HCT116 (cell line): Measurements from ENCODE around the gene POP5. TPM values are rescaled to one million over a fixed set of nuclear protein-coding genes. Genes with fewer than 3 reads are reported as not detected.

ENCODE experiments used
- ATAC-seq: fragments of 200-7000 bp; cut with Tn5 transposase; 2 replicates; pipeline ENCODE4 v1.9.1; 2020; ENCODE audit warnings: mild to moderate bottlenecking, moderate library complexity
- BruUV-seq: library from RNA; stranded (reverse); fragments of 400-500 nt; replicated peaks from 2 replicates; lab custom pipeline; 2021; lab: Mats Ljungman, UMichigan
- CTCF ChIA-PET: fragments of 300-600 bp; sonication (Branson Sonifier 250); formaldehyde crosslinking; loops from one replicate; lab custom pipeline; 2021; ENCODE audit warnings: antibody characterized with exemption; lab: Charles Lee
- POLR2A ChIA-PET: fragments of 300-600, 350-600 bp; sonication (Branson Sonifier 250); formaldehyde crosslinking; loops from one replicate; lab custom pipeline; 2021; ENCODE audit warnings: antibody characterized with exemption; lab: Charles Lee
- RAD21 ChIA-PET, 2 experiments: fragments of 300-600 bp; sonication (Branson Sonifier 250); formaldehyde crosslinking; loops; one replicate each; lab custom pipeline; 2023; ENCODE audit warnings: low total read pairs in 2 of 2; ENCODE audit not compliant: uncharacterized antibody in 2 of 2, unreplicated experiment in 2 of 2, low non-redundant PET in 1 of 2; lab: Charles Lee
- DNase-seq: peaks from one replicate; pipeline ENCODE4 v3.0.0-alpha.2; 2010; ENCODE audit warnings: low read depth, low spot score
- H2AFZ ChIP-seq: fragments of 200-600 bp; shearing (Covaris generic), sonication (generic); 2 replicates; pipeline ENCODE4 v1.6.1; 2017; ENCODE audit warnings: low read depth, mixed run types, mixed read lengths, antibody characterized with exemption, low read length; ENCODE audit not compliant: poor library complexity, severe bottlenecking
- H3K27ac ChIP-seq: 2 replicates; pipeline ENCODE4 v1.5.1; 2012; ENCODE audit warnings: low read depth, low read length
- H3K27me3 ChIP-seq: fragments of 200-600 bp; sonication (generic); 2 replicates; pipeline ENCODE4 v1.6.1; 2016; ENCODE audit warnings: mixed run types, low read length, mixed read lengths; ENCODE audit not compliant: insufficient read depth
- H3K36me3 ChIP-seq, 2 experiments: fragments of 200-500 bp in 1 of 2; fragments of 200-600 bp in 1 of 2; sonication (Bioruptor generic) in 1 of 2; sonication (generic) in 1 of 2; 2 replicates each; pipeline versions ENCODE4 v1.5.1 to v1.6.1; 2014 to 2016; ENCODE audit warnings: low read length in 2 of 2, inconsistent platforms in 1 of 2, mixed read lengths in 1 of 2, mixed run types in 1 of 2; ENCODE audit not compliant: insufficient read depth in 2 of 2, control insufficient read depth in 1 of 2
- H3K4me1 ChIP-seq, 2 experiments: fragments of 200-600 bp in 1 of 2; sonication (generic) in 1 of 2; 2 replicates each; pipeline versions ENCODE4 v1.5.1 to v1.6.1; 2012 to 2017; ENCODE audit warnings: low read length in 2 of 2, inconsistent platforms in 1 of 2, mild to moderate bottlenecking in 1 of 2, mixed read lengths in 1 of 2, mixed run types in 1 of 2, moderate library complexity in 1 of 2; ENCODE audit not compliant: insufficient read depth in 2 of 2, control insufficient read depth in 1 of 2
- H3K4me2 ChIP-seq: fragments of 200-600 bp; sonication (generic); 2 replicates; pipeline ENCODE4 v1.6.1; 2017; ENCODE audit warnings: mixed run types, low read length, mixed read lengths
- H3K4me3 ChIP-seq, 2 experiments: fragments of 200-600 bp in 1 of 2; sonication (generic) in 1 of 2; replicated peaks in 1 of 2; 2 replicates each; pipeline ENCODE4 v1.5.1; 2011 to 2016; ENCODE audit warnings: low read length in 2 of 2, control low read depth in 1 of 2, low read depth in 1 of 2, mild to moderate bottlenecking in 1 of 2, mixed read lengths in 1 of 2, mixed run types in 1 of 2
- H3K79me2 ChIP-seq: fragments of 200-600 bp; sonication (generic); 2 replicates; pipeline ENCODE4 v1.6.1; 2017; ENCODE audit warnings: mild to moderate bottlenecking, mixed run types, low read length, moderate library complexity, mixed read lengths; ENCODE audit not compliant: insufficient read depth
- H3K9ac ChIP-seq: fragments of 200-600 bp; sonication (generic); 2 replicates; pipeline ENCODE4 v1.6.1; 2016; ENCODE audit warnings: low read length, mixed read lengths
- H3K9me2 ChIP-seq: fragments of 200-600 bp; sonication (generic), shearing (Covaris generic); 2 replicates; pipeline ENCODE4 v1.6.1; 2017; ENCODE audit warnings: mixed run types, mild to moderate bottlenecking, moderate library complexity; ENCODE audit not compliant: insufficient read depth
- H3K9me3 ChIP-seq, 2 experiments: fragments of 200-500 bp in 1 of 2; fragments of 200-600 bp in 1 of 2; sonication (Bioruptor generic) in 1 of 2; sonication (generic) in 1 of 2; 2 replicates each; pipeline ENCODE4 v1.6.1; 2014 to 2017; ENCODE audit warnings: low read length in 2 of 2, mixed read lengths in 2 of 2, inconsistent platforms in 1 of 2, low read depth in 1 of 2, mild to moderate bottlenecking in 1 of 2, mixed run types in 1 of 2, moderate library complexity in 1 of 2; ENCODE audit not compliant: control insufficient read depth in 1 of 2, insufficient read depth in 1 of 2
- H4K20me1 ChIP-seq: fragments of 200-600 bp; sonication (generic), shearing (Covaris generic); 2 replicates; pipeline ENCODE4 v1.6.1; 2017; ENCODE audit warnings: mixed run types, mild to moderate bottlenecking, moderate library complexity; ENCODE audit not compliant: insufficient read depth
- CEBPB ChIP-seq: IDR thresholded peaks from 2 replicates; pipeline ENCODE4 v1.6.1; 2012; ENCODE audit warnings: low read depth
- EGR1 ChIP-seq: IDR thresholded peaks from 2 replicates; pipeline ENCODE4 v1.6.1; 2012; ENCODE audit warnings: low read depth
- ELF1 ChIP-seq: IDR thresholded peaks from 2 replicates; pipeline ENCODE4 v1.6.1; 2012; ENCODE audit warnings: low read depth, borderline replicate concordance
- JUND ChIP-seq: IDR thresholded peaks from 2 replicates; pipeline ENCODE4 v1.6.1; 2012
- SIN3A ChIP-seq: IDR thresholded peaks from 2 replicates; pipeline ENCODE4 v1.6.1; 2012; ENCODE audit warnings: low read depth
- ZNF274 ChIP-seq: fragments of 200-500 bp; sonication (Bioruptor generic); IDR thresholded peaks from 2 replicates; pipeline ENCODE4 v1.6.1; 2014; ENCODE audit warnings: mild to moderate bottlenecking, low read depth, low read length, inconsistent platforms
- intact Hi-C: fragments of 100-400 bp; cut with micrococcal nuclease; formaldehyde crosslinking; loops from 2 replicates; pipeline ENCODE4 v1.10.0; 2022
- total RNA-seq: library from RNA; stranded (reverse); gene quantifications from one replicate; pipeline ENCODE4 v1.2.1, GENCODE V29; 2021; ENCODE audit not compliant: unreplicated experiment
- TF ChIP-seq, protein P1 (sequence below): IDR thresholded peaks from 2 replicates; pipeline ENCODE4 v1.6.1; 2011; ENCODE audit warnings: mild to moderate bottlenecking, low read length, moderate library complexity; ENCODE audit not compliant: insufficient replicate concordance; ENCODE audit errors: extremely low read depth
- TF ChIP-seq, protein P2 (sequence below): IDR thresholded peaks from 2 replicates; pipeline ENCODE4 v1.6.1; 2012; ENCODE audit warnings: low read depth
- TF ChIP-seq, protein P3 (sequence below): IDR thresholded peaks from 2 replicates; pipeline ENCODE4 v1.6.1; 2012

POP5 gene
- total RNA-seq, 1 experiment from 2014 or later, result 66.9 TPM

DNA sequence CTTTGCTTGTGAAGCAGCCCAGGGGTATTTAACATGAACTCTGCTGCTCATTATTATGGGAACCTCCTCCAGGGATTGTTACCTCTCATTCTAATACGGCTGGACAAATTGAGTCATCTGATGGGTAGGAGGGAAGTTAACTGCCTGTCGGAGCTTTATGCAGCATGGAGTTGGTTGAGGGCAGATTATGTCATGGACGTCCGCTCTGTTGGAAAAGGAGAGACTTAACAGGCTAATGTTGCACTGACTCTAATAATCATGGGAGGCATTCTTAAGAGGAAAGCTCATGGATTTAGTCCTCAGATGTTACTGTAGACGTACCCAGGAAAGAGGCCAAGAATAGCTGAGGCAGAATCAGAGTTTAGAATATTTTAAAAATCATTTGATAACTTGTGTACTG is 9.9 kb downstream of the POP5 start:
- Histone ChIP-seq H3K4me2 (no peak overlapping the region), H3K9ac (no peak overlapping the region), H3K27ac (no peak overlapping the region), H3K79me2 (peaks cover 11% of the 10 kb centered on the region; the same call in 1 of the 2 replicates), H4K20me1 (no peaks in the 10 kb centered on the region), H3K4me3 (no peak overlapping the region), H3K27me3 (no peaks in the 10 kb centered on the region), H3K9me2 (no peaks in the 10 kb centered on the region), H3K9me3 (no peaks in the 10 kb centered on the region), H3K4me1 (no peaks in the 10 kb centered on the region), H2AFZ (no peak overlapping the region), H3K36me3 (peaks cover 36 to 49% of the 10 kb centered on the region in 2 experiments)
- no peak for ATAC-seq
- POLR2A ChIA-PET, result interaction anchor here (1.3 kb wide), 1 partner anchor 10 kb away, joined by 6 read pairs; the partner anchor contains the start of gene POP5
- RAD21 ChIA-PET, result no interaction called here
- CTCF ChIA-PET, result interaction anchor here (1.3 kb wide), 2 partner anchors 10 to 11 kb away, joined by 3 read pairs; partner anchors contain the start of gene POP5
- intact Hi-C loops, result no loop called here
- DNase-seq, result no peak
- TF ChIP-seq JUND, result no peak
- no peak for TF ChIP-seq ZNF274
- TF ChIP-seq, protein P1, sequence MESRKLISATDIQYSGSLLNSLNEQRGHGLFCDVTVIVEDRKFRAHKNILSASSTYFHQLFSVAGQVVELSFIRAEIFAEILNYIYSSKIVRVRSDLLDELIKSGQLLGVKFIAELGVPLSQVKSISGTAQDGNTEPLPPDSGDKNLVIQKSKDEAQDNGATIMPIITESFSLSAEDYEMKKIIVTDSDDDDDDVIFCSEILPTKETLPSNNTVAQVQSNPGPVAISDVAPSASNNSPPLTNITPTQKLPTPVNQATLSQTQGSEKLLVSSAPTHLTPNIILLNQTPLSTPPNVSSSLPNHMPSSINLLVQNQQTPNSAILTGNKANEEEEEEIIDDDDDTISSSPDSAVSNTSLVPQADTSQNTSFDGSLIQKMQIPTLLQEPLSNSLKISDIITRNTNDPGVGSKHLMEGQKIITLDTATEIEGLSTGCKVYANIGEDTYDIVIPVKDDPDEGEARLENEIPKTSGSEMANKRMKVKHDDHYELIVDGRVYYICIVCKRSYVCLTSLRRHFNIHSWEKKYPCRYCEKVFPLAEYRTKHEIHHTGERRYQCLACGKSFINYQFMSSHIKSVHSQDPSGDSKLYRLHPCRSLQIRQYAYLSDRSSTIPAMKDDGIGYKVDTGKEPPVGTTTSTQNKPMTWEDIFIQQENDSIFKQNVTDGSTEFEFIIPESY, result no peak
- TF ChIP-seq, protein P2, sequence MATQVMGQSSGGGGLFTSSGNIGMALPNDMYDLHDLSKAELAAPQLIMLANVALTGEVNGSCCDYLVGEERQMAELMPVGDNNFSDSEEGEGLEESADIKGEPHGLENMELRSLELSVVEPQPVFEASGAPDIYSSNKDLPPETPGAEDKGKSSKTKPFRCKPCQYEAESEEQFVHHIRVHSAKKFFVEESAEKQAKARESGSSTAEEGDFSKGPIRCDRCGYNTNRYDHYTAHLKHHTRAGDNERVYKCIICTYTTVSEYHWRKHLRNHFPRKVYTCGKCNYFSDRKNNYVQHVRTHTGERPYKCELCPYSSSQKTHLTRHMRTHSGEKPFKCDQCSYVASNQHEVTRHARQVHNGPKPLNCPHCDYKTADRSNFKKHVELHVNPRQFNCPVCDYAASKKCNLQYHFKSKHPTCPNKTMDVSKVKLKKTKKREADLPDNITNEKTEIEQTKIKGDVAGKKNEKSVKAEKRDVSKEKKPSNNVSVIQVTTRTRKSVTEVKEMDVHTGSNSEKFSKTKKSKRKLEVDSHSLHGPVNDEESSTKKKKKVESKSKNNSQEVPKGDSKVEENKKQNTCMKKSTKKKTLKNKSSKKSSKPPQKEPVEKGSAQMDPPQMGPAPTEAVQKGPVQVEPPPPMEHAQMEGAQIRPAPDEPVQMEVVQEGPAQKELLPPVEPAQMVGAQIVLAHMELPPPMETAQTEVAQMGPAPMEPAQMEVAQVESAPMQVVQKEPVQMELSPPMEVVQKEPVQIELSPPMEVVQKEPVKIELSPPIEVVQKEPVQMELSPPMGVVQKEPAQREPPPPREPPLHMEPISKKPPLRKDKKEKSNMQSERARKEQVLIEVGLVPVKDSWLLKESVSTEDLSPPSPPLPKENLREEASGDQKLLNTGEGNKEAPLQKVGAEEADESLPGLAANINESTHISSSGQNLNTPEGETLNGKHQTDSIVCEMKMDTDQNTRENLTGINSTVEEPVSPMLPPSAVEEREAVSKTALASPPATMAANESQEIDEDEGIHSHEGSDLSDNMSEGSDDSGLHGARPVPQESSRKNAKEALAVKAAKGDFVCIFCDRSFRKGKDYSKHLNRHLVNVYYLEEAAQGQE, result no peak
- TF ChIP-seq, protein P3, sequence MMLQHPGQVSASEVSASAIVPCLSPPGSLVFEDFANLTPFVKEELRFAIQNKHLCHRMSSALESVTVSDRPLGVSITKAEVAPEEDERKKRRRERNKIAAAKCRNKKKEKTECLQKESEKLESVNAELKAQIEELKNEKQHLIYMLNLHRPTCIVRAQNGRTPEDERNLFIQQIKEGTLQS, result no peak
- TF ChIP-seq CEBPB, result no peak
- no peak for TF ChIP-seq SIN3A
- no peak for TF ChIP-seq ELF1
- no peak for TF ChIP-seq EGR1
- no TSS peak for BruUV-seq
